PFSK-1 (cell line): Measurements from ENCODE around the gene NOX3.

Experiments
- REST ChIP-seq, 2 experiments: IDR thresholded peaks; 2 replicates each; pipeline versions ENCODE4 v1.6.1 to v1.8.0; 2011 to 2012; ENCODE audit warnings: low read depth in 2 of 2, low read length in 2 of 2, control low read depth in 1 of 2, inconsistent platforms in 1 of 2, mild to moderate bottlenecking in 1 of 2, moderate library complexity in 1 of 2; ENCODE audit not compliant: insufficient read depth in 1 of 2
- TAF1 ChIP-seq: IDR thresholded peaks from 2 replicates; pipeline ENCODE4 v1.6.1; 2012; ENCODE audit warnings: low read length, control low read depth, borderline replicate concordance; ENCODE audit not compliant: insufficient read depth

- TF ChIP-seq REST (IDR thresholded peaks at IDR 0.05; ENCODE audit: insufficient read depth in 1 of 2, low read depth in 2 of 2, low read length in 2 of 2) (no peak), TAF1 (no peak)
Measured at GRCh38 chr6:155491421-155491820, 35.8 kb upstream of the NOX3 start.
